NCI-H446 treated with DMSO at 0.1 percent for 48 hours (cell line): ENCODE data around the gene TIPIN.

Experiments
- DNase-seq: peaks from one replicate; lab custom pipeline; 2025; lab: John Stamatoyannopoulos, UW

Gene TIPIN

DNA sequence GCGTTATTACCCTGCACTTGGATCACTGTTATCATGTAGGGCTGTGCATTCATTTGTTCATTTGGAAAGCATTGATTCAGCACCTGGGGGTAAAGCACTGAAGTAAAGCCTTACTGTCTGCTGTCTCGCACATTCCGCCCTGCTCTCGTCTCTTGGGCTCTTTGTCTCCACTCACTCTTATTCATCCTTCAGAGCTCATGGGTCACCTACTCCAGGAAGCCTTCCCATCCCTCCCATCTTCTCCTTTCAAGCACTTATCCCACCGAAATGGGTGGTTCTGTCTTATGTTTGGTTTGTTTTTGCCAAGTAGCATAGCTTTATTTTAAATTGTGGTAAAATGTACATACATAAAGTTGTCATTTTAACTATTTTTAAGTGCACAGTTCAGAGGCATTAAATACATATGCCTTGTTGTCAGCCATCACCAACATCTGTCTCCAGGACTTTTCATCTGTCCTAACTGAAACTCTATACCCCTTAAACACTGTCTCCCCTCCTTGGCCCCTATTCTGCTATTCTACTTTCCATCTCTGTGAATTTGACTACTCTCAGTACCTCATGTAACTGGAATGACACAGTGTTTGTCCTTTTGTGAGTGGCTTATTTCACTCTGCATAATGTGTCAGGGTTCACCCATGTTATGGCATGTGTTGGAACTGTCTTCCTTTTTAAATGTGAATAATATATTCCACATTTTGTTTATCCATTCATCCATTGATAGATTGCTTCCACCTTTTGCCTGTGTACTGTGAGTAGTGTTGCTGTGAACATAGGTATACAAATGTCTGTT is 53.8 kb downstream of the TIPIN start:
- DNase-seq: no peak

DNA sequence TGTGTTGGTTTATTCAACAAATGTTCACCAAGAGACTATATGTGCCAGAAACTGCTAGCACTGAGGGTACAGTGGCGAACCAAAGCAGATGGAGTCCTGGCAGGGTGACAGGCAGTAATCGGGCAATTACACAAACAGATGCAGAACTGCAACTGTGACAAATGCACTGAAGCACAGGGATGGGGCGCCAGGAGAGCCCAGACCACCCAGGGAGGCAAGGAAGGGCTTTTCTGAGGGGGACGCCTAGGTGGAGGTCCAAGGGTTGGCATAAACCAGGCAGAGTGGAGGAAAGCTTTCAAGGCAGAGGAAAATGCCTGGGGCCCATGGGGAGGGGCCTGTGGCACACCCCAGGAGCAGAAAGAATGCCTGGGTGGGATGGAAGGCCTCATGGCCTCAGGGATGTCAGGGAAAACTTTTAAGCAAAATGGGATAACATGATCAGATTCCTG is 57.7 kb downstream of the TIPIN start:
- DNase-seq: peak; percentile 61

DNA sequence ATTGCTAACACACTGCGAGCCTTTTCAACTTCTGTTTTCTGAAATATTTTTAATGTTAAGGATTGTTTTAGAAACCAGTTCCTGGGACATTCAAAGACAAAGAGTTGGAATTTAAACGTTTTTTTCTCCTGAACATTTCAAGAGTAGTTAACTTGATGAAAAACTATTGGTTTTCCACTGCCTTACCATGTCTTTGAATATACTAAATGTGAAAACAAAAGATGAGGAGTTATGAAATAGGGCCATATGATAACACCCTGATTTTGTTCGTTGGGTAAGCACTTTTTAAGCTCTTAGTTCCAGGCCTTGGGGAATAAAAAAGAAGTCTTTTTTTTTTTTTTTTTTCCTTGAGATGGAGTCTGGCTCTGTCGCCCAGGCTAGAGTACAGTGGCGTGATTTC is 60.3 kb downstream of the TIPIN start:
- no peak for DNase-seq

DNA sequence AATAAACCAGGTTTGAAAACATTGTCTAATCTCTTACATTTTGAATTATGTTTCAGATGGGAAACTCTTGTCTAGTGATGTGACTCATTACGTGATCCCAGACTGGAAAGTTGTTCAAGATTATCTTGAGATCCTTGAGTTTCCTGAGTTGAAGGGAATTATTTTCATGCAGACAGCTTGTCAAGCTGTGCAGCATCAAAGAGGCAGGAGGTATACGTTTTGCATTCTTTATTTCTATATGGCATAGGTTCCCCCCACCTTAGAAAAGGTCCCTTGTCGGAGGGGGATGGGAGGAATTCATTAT is 61.6 kb downstream of the TIPIN start:
- DNase-seq: no peak

DNA sequence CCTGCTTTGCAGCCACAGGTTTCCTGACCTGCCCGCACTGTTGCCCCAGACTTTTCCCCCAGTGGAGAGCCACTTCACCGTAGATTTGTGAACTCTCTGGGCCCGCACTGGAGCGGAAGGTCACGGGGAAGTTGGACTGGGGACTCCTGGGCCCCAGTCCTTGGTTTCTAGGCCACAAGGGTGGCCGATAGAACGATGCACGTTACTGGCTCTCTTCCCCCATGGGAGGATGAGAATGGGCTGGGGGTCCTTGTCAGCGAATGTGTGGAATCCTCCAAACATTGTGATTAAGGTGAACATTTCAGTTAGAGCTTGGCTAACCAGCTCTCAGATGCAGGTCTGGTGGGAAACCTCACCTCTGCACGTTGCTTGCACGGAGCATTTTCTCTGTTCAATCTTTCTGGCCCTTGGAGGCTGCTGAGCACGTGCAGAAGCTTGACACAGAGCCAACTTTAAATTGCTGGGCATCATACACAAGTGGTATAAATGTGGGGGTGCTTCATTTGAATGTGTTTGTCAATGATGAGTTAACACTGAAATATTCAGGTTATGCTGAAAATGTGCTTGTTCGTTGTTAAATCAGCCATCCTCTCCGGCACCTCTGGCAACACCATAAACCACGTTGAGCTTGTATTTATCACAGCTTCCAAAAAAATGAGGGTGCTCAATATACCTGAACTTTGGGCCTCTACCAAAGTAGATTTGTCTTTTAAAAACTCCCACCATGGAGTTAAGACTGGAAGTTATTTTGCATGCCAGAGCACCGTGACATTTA is 62.1 kb downstream of the TIPIN start:
- no peak for DNase-seq

DNA sequence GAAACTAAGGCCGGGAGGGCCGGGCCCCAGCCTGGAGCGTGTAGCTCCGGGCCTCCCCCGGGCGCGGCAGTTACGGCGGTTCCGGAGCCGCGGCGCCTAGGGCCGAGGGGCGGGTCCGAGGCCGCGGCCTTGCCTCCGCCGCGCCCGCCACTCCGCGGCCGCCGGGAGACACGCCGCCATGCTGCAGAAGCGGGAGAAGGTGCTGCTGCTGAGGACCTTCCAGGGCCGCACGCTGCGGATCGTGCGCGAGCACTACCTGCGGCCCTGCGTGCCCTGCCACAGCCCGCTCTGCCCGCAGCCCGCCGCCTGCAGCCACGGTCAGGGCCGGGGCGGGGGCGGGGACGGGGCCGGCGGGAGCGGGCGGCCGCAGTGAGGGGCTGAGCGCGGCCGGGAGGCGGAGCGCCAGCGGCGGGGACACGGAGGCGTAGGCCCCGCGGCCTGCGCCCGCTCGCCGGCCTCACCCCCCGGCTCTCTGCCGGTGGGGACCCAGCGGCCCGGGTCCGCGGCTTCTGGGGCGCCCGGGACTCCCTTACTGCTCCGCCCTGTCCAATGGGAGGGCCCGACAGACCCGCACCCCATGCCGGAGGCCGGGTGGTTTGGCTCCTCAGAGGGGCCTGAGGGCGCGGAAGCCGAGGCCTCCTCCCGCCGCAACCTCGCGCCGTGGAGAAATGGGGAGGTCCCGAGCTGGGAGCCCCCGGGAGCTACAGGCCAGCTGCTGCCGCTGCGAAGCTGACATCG is 62.9 kb downstream of the TIPIN start, which contains the start of gene DIS3L:
DIS3L (plus strand) TSS at position 150 of the 738 bp plus-strand sequence; CDS start at position 179, 29 bp downstream.
- DNase-seq: no peak

DNA sequence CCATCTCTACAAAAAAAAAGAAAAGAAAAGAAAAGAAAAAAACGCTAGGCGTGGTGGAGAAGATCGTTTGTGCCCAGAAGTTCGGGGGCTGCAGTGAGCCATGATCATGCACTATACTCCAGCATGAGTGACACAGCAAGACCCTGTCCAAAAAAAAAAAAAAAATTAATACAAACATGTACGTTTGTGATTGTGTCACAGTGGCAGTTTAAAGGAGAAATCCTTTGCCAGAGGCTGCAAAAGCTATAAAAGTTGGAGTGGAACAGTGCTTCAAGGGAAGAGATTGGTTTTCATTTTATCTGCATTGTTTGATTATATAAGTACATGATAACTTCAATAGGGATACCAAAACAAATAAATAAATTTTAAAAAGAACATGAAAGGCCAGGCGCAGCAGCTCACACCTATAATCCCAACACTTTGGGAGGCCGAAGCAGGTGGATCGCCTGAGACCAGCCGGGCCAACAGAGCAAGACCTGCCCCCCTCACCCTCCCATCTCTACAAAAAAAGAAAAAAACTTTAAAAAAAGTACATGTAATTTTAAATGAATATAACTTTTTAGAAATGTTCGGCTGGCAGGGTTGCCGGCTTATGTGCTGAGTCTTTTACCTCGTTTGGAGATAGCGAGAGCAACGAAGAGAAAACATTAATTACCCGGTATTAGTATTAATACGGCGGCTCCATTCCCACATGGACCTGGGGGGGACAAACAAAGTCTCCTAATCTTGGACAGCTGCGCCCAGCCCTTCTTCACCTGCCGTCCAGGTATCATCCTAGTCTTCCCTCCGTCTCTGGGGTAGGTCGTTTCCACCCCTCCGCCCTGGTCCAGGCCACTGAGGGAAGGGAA is 63.7 kb downstream of the TIPIN start:
- no peak for DNase-seq

DNA sequence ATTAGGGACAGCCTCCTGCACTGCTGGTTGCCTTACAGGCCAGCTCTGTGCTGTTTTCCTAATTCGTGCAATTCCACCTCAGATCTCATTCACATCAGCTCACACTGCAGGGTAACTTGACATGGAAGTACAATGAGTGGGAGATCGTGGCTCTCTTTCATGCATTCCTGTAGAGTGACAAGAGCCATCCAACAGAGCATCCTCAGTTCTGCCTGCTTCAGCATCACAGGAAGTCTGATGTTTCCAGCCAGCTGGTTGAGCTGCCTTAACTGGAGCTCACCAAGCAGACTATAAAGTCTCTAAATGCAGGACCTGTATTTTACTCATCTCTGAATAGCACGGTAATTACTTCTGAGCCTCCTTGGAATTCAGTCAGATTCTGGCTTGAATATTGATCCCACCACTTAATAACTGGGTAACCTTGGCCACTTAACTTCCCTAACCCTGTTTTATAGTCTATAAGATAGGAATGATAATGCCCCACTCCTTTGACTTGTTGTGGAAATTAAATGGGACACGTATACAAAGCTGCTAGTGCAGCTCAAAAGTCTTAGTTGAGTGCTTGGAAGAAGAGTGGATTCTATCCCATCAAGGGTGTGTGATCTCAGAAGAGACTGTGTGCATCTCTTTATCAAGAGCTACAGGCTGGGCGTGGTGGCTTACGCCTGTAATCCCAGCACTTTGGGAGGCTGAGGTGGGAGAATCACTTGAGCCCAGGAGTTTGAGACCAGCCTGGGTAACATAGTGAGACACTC is 64.5 kb downstream of the TIPIN start:
- DNase-seq: no peak

DNA sequence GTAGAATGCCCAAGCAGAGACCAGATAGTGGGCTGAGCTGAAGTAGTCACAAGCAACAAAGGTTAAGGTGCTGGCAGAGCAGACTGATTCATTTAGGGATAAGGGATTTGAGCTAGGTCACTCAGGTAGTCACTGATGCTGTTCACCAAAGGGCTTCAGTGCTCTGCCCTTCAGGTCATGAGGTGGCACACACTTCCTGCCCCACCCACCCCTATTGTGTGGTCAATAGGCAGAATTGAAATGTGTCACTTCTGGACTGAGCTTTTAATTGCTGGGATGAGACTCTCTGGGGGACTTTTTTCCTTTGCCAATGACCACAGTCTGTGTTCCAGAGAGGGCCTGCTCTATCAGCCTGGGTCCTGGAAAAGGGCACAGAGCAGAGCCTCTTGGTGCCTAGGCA is 66.0 kb downstream of the TIPIN start:
- no peak for DNase-seq

DNA sequence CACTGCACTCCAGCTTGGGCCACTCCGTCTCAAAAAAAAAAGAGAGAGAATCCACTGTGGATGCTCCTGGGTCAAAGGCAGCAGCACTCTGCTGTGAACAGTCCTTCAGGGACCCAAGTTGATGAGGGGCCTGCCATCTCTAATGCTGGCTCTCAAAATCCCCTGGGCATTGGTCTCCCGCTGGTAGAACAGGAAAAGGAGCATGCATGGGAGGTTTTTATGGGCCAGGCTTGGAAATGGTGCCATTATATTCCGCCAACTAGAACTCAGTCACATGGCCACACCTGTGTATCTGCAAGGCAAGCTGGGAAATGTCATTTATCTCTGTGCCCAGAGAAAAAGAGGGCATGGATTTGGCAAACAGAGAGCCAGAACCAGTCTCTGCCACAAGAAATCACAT is 66.5 kb downstream of the TIPIN start:
- DNase-seq: no peak

DNA sequence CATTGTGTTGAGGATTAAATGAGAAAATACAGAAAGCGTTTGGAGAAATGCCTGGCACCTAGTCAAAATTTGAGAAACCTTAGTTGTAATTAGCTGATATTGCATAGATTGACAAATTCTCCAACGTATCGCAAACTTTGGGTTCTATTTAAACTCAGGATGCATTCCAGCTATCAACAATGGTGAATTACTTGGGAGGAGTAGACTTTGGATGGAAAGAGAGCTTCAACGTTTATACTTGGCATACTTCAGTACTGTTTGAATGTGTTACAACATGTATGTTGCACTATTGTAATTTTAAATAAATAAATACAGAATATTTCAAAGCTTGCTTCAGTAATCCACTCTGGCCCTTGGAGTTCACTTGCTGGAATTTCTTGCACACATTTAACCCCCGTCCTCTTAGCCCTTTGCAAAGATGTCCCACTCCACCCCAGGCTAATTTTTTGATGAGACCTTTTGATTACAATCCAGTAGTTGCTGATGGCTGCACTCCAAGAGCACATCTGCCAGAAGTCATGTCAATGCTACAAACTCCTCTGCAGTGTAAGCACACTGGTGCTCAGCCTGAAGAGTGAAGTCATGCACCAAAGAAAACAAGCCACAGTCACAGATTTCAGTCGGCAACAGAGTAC is 67.8 kb downstream of the TIPIN start:
- no peak for DNase-seq

DNA sequence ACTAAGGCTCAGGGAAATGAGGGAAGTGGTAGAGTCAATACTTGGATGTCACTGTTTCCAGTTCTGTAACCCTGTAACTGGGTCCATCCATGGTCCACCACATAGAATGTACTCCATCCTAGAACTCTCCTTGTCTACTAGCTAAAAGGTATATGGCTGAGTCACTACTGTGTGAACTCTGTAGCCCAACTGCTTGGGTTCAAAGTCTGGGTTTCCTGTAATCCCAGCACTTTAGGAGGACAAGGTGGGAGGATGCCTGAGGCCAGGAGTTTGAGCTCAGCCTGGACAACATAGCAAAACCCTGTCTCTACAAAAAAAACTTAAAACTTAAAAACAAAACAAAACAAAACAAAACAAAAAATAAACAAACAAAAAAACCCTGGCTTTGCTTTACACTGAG is 68.4 kb downstream of the TIPIN start:
- DNase-seq: no peak

DNA sequence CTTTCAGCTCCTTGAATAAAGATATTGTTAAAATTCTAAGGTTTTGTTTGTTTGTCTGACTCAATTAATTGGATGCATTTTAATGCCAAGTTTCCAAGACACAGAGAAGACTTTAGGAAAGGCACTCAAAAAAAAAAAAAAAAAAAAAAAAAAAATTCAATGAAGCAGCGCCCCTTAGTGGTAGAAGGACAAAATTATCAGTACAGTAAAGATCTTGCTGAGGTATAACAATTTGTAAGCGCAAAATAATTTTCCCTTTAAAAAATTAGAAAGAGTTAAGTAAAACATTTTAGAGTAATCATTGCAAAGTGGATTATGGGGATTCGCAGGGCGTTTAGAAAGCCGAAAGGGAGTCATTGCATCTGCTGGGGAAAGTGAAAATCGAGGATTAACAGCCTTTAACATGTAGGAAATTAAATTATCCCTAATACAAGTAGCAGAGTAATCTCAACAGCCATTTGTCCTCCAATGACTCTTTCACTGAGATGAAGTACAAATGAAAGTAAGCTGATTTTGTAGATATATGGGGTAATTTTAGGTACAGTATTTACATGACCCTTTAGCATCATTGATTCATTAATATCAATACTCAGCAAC is 68.9 kb downstream of the TIPIN start:
- DNase-seq: peak; percentile 21
